ENCODE data around the gene RRP9.

GRCh38 chr3:51932471-51933370, 9.0 kb downstream of the RRP9 start:
- TF ChIP-seq, protein P1, sequence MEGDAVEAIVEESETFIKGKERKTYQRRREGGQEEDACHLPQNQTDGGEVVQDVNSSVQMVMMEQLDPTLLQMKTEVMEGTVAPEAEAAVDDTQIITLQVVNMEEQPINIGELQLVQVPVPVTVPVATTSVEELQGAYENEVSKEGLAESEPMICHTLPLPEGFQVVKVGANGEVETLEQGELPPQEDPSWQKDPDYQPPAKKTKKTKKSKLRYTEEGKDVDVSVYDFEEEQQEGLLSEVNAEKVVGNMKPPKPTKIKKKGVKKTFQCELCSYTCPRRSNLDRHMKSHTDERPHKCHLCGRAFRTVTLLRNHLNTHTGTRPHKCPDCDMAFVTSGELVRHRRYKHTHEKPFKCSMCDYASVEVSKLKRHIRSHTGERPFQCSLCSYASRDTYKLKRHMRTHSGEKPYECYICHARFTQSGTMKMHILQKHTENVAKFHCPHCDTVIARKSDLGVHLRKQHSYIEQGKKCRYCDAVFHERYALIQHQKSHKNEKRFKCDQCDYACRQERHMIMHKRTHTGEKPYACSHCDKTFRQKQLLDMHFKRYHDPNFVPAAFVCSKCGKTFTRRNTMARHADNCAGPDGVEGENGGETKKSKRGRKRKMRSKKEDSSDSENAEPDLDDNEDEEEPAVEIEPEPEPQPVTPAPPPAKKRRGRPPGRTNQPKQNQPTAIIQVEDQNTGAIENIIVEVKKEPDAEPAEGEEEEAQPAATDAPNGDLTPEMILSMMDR (IDR thresholded peaks at IDR 0.05): no peak
- TF ChIP-seq POLR2A (IDR thresholded peaks at IDR 0.05): no peak

Data from adrenal gland (tissue), 5 donors.